Osteocyte (in vitro differentiated cells): ENCODE measurements around the gene COPA. TPM values are rescaled to one million over a fixed set of nuclear protein-coding genes. Genes with fewer than 3 reads are reported as not detected.

ENCODE experiments used
- DNase-seq: peaks from one replicate; pipeline ENCODE4 v3.0.0; 2021; ENCODE audit warnings: mixed read lengths; ENCODE audit not compliant: unreplicated experiment; ENCODE audit errors: extremely low spot score
- H3K27ac Mint-ChIP-seq: one replicate; pipeline ENCODE4 v1.8.0; 2021; ENCODE audit warnings: mild to moderate bottlenecking, mixed read lengths; ENCODE audit not compliant: unreplicated experiment
- H3K27me3 Mint-ChIP-seq: one replicate; pipeline ENCODE4 v1.8.0; 2021; ENCODE audit warnings: mixed read lengths; ENCODE audit not compliant: unreplicated experiment
- H3K36me3 Mint-ChIP-seq: one replicate; pipeline ENCODE4 v1.8.0; 2021; ENCODE audit warnings: mixed read lengths; ENCODE audit not compliant: unreplicated experiment
- H3K4me1 Mint-ChIP-seq: one replicate; pipeline ENCODE4 v1.8.0; 2021; ENCODE audit warnings: mixed read lengths; ENCODE audit not compliant: unreplicated experiment
- H3K4me3 Mint-ChIP-seq: one replicate; pipeline ENCODE4 v1.8.0; 2021; ENCODE audit warnings: mild to moderate bottlenecking, moderate library complexity, mixed read lengths; ENCODE audit not compliant: unreplicated experiment
- H3K9me3 Mint-ChIP-seq: one replicate; pipeline ENCODE4 v1.8.0; 2021; ENCODE audit warnings: mixed read lengths; ENCODE audit not compliant: unreplicated experiment
- CTCF ChIP-seq: fragments of 200-600 bp; sonication (generic); IDR thresholded peaks from 2 replicates; pipeline ENCODE4 v1.5.0; 2021; ENCODE audit warnings: antibody characterized with exemption, mild to moderate bottlenecking, moderate library complexity
- total RNA-seq: library from RNA; stranded (reverse); gene quantifications from 2 replicates; pipeline ENCODE4 v1.2.1, GENCODE V29; 2021

The COPA gene
- total RNA-seq, 1 donor from 2014 or later: 241 TPM

- Mint-ChIP-seq H3K9me3 (no peaks in the 10 kb centered on the region), H3K27ac (no peak overlapping the region)
- no peak for TF ChIP-seq CTCF
Measured at GRCh38 chr1:160370561-160371345, 27.7 kb upstream of the COPA start.

GRCh38 chr1:160369087-160369486, 26.0 kb upstream of the COPA start:
- Mint-ChIP-seq H3K27ac (no peak overlapping the region), H3K4me1 (no peaks in the 10 kb centered on the region)
- DNase-seq: peak; percentile 6

More at GRCh38 chr1:160370561-160371345, 27.7 kb upstream of the COPA start:
- Mint-ChIP-seq H3K4me3 (no peak overlapping the region), H3K27me3 (peaks cover 13% of the 10 kb centered on the region), H3K36me3 (no peaks in the 10 kb centered on the region), H3K4me1 (peaks cover 4% of the 10 kb centered on the region)
- peak; percentile 76 for DNase-seq

GRCh38 chr1:160367934-160368923, 25.2 kb upstream of the COPA start:
- Mint-ChIP-seq H3K4me3 (no peak overlapping the region), H3K27me3 (peaks cover 13% of the 10 kb centered on the region), H3K36me3 (no peaks in the 10 kb centered on the region), H3K9me3 (no peaks in the 10 kb centered on the region), H3K4me1 (peaks cover 3% of the 10 kb centered on the region), H3K27ac (no peak overlapping the region)
- DNase-seq: peak; percentile 59
- TF ChIP-seq CTCF: no peak

More at GRCh38 chr1:160369087-160369486, 26.0 kb upstream of the COPA start:
- peaks cover 13% of the 10 kb centered on the region for H3K27me3 Mint-ChIP-seq
- no peak overlapping the region for H3K4me3 Mint-ChIP-seq
- no peaks in the 10 kb centered on the region for H3K36me3 Mint-ChIP-seq
- no peaks in the 10 kb centered on the region for H3K9me3 Mint-ChIP-seq
- no peak for TF ChIP-seq CTCF

- Mint-ChIP-seq H3K27ac (no peak overlapping the region), H3K36me3 (no peaks in the 10 kb centered on the region), H3K27me3 (peaks cover 13% of the 10 kb centered on the region), H3K9me3 (no peaks in the 10 kb centered on the region), H3K4me1 (peaks cover 4% of the 10 kb centered on the region), H3K4me3 (no peak overlapping the region)
- peak; percentile 63 for DNase-seq
- no peak for TF ChIP-seq CTCF
Measured at GRCh38 chr1:160367516-160367900, 24.5 kb upstream of the COPA start.
